HG03066 (cell line): ENCODE results near the gene TYMS.

Experiments used
- ATAC-seq: cut with Tn5 transposase; IDR thresholded peaks from one replicate; pipeline ENCODE4 v1.9.1; 2021; ENCODE audit warnings: low read depth; ENCODE audit not compliant: unreplicated experiment

TYMS gene

DNA sequence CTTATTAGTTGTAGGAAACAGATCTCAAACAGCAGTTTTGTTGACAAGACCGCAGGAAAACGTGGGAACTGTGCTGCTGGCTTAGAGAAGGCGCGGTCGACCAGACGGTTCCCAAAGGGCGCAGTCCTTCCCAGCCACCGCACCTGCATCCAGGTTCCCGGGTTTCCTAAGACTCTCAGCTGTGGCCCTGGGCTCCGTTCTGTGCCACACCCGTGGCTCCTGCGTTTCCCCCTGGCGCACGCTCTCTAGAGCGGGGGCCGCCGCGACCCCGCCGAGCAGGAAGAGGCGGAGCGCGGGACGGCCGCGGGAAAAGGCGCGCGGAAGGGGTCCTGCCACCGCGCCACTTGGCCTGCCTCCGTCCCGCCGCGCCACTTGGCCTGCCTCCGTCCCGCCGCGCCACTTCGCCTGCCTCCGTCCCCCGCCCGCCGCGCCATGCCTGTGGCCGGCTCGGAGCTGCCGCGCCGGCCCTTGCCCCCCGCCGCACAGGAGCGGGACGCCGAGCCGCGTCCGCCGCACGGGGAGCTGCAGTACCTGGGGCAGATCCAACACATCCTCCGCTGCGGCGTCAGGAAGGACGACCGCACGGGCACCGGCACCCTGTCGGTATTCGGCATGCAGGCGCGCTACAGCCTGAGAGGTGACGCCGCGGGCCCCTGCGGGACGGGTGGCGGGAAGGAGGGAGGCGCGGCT lies at the start of gene TYMS:
Gene TYMS (plus strand): TSS at position 343 of the 690 bp plus-strand sequence. CDS start 90 bp downstream, at position 433.
- ATAC-seq: peak; percentile 42

DNA sequence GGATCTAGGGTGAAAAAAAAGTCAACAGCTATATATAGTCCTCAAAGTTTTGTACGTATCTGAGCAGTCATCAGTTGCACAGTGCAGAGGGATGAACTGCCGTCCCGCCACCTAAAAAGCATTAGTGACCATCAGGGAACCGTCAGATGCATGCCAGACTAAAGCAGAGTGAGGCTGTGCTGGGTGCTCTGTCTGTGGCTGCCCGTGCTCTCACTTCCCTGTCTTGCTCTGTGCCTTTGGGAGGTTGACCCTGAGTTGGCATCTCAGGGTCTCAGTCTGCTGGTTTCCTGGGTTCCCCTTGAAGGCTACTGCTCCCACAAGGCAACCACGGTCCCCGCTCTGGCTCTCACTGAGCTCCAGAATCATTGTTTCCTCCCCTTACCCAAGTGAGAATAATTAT lies 49.5 kb upstream of the TYMS start:
- ATAC-seq: no peak

DNA sequence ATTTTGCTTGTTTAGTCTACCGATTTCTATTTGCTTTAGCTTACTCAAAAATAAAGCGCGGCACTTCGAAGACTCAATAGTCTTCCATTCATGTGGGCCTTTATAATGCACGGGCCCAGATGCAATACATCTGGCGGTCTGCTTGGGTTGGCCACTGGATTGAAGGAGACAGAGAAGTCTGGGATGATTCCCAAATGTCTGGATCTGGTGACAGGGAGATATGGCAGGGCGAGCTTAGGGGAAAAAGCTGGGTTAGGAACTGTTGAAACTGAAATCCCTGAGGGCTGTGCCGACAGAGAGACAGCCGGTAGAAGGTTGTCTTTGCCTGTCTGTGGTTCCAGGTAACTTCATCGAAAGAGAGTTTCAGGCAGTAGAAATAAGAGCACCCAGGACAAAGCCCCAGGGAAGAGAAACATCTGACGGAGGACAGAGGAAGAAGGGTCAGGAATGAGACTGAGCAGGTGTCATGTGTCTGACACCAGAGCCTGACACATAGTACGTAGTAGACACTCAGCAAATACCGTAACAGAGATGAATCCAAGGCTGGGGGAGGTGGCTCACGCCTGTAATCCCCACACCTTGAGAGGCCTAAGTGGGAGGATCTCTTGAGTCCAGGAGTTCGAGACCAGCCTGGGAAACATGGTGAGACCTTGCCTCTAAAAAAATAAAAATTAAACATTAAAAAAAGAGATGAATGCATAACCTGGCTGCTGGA lies 47.1 kb upstream of the TYMS start:
- ATAC-seq: no peak

DNA sequence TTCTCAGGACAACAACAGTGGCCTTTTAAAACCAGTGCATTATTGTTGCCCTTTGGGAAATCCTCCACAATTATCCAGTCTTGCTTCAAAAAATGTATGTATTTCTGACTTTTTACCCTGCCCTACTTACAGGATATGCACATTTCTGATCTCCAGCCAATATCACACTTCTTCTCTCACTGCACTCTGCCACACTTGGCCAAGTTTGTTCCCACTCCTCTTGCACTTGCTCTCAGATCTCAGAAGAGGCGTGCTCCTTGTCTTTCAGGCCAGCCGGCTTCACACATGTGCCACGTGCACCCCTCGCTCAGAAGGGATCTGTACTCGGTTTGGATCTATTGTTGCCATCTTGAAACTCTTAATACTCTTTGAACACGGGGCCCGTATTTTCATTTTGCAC lies 45.3 kb upstream of the TYMS start:
- no peak for ATAC-seq

DNA sequence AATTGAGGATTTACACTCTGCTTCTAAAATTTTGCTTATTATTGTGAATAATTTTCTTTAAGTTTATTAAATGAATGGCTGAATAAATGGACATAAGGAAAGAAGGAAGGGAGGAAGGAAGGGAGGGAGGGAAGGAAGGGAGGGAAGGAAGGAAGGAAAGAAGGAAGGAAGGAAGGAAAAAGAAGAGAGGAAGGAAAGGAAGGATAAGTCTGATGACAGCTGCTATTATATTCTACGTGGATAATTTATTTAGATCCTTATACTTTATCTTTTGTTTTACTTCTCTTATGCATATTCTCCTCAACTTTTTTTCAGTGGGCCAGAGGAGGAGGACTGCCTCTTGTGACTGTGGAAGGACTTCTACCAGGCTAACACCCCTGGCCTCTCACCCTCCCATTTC lies 43.3 kb upstream of the TYMS start:
- no peak for ATAC-seq

- ATAC-seq: no peak
Observed at GRCh38 chr18:615092-615521, 42.3 kb upstream of the TYMS start.

- no peak for ATAC-seq
Observed at GRCh38 chr18:615773-616172, 41.7 kb upstream of the TYMS start.

DNA sequence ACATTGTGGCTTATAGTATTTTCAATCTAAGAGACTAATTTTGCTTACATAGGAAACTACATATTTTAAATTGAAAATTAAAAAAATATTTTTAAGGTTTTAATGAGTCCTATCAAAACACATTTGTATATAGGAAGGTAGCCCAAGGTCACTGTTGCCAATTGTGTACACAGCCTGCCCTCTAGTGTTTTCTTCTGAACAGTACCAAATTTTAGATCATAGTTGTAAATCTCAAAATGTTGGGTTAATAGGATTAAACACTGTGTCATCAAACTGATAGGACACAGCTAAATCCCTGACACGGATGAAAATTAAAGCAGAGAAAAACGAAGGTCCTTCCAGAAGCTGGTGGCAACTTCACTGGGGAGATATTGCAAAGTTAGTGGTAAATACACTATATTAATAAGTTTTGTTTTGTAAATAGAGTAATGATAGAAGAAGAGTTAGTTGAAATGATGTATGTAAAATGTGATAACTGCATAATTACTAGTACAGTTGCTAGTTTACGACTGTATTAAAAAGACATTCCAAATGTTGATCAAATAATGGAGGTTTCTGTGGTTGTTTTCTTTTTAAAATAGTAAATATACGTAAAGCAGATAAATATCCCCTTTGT lies 41.0 kb upstream of the TYMS start:
- no peak for ATAC-seq

GRCh38 chr18:617970-618504 lies 39.4 kb upstream of the TYMS start:
- ATAC-seq: no peak

DNA sequence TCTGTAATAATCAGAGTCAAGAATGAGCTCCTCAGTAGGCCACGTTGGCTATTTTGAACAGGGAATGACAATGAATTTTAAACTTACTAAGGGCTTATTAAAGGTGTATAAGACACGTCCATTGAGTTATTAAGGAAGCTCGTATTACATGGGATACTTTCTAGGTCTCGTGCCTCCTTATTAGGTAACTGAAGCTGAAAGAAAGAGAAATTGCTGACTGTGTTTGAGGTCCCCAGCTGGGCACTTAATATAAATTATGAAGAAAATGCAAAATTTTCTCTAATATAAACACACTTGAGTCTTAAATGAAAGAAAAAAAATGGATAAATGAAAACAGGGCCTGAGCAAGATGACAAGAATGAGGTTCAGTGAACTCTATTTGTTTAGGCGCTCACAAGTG lies 38.8 kb upstream of the TYMS start:
- ATAC-seq: no peak

DNA sequence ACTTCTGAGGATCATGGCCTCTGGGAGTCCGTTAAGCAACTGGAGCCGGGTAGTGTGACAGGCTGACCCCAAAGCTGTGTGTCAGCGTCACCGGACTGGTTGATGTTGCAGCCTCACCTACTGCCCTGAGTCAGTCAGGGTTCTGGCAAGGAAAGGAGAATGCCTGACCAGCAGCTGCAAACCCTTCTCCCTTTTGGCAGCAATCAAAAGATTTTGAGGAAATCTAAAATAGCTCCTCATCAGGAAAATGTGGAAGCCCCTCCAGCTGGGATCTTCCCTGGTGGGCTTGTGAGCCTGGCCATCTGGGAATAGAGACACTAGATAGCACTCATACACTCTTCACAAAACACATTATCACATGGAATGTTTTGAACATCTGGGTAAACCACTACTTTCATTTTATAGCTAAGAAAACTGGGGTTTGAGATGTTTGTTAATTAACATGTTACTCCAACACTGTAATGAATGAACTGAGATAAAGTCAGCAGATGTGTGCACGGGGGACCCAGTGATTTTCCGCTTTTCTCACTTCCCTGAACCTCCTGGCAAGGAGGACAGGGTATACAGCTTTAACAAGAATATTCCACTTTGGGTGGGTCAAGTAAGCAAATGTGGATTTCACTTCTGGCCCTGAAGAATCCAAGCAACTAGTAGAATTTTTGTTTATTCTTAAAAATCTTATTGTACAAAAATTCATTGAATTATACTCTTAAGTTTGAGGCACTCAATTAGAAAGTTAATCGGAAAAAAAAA lies 36.0 kb upstream of the TYMS start:
- ATAC-seq: no peak

GRCh38 chr18:622289-622688 lies 35.2 kb upstream of the TYMS start:
- no peak for ATAC-seq

DNA sequence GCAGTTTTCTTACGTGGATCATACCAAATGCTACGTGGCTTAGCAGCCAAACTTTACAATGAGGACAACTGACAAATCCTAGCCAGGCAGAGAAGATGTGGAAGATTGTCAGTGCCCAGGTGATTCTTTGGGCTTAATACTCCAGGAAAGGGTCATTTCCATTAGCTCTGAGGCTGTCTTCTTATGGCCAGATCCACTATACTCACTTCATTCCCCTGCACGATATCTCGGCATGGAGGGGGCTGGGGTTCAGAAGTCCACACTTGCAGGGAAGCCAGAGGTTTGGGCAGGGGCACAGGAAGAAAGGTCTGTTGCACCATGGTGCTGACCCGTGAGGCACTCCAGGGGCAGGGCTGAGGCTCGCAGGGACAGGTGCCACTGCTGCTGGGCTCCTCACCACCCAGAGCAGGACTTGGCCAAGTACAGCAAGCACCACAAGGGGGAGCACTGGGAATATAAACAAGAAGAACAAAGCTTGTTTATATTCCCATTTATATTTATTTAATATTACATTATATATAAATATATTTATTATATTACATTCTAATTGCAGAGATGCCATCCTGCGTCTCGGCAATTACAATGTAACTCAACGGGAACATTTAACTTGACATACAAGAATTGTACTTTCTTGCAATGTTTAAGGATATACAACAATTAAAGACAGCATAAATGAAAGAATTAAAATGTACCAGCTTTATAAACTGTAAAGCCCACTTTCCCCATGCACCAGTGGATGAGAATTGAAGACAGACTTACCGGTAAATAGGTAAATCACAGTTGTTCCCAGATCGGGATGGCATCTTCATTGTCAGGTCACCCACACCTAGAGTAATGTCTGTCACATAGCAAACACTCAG lies 33.5 kb upstream of the TYMS start:
- no peak for ATAC-seq

DNA sequence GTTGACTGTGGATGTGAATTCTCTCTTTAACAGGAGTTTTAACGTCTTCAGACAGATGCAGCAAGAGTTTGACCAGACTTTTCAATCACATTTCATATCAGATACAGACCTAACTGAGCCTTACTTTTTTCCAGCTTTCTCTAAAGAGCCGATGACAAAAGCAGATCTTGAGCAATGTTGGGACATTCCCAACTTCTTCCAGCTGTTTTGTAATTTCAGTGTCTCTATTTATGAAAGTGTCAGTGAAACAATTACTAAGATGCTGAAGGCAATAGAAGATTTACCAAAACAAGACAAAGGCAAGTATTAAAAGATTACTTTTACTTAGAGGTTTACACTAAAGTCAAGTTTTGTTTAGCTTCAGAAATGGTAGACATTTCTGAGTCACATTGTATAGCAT lies 30.2 kb upstream of the TYMS start:
- no peak for ATAC-seq

DNA sequence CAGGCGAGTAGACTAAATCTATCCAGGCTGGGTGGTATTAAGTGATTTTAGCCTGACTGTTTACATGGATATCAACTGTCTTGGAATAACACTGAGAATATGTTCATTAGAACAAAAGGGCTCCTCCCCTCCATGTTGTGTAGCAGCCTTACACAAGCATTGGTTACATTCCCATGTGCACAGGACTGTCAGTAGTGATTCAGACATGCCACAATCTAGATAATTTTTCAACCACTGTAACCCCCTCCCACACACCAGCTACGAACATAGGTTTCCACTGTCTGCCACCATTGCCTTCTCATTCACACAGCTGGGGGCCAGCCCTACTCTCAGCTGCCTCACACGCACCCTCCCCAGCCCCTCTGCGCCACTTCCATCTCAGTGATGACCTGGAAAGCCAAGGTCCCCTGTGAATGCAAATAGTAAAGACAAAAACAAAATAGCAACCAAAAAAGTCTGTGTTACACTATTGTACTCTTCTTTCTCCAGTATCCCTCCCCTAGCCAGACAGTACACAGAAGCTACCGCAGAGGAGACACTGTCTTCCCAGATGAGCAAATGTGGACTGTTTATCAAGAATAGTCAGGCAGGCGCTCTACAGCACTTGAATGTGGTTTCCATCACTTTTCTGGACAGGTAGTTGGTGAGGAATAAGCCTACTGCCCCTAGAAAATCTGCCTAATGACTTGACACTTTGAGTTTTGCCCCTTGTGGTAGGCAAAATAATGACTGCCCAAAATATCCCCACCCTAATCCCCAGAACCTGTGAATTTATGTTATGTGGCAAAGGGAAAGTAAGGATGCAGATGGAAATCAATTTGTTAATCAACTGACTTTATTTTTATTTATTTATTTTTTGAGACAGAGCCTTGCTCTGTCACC lies 27.9 kb upstream of the TYMS start:
- ATAC-seq: no peak

DNA sequence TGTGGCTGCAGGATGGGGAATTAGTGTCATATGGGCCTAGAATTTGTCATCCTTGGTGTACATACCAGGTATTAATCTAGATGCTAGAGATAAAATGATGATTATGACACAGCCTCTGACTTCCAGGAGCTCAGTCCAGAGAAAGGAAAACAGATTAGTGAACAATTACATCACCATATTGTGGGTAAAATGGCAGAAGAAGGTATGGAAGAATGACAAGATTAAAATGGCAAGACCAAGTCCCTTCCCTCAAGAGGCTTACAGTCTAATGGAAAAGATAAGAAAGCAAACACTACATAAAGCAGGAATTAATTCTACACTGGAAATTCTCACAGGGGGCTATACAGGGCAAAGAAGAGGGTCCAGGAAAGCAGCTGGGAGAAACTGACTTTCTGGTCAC lies 25.9 kb upstream of the TYMS start:
- ATAC-seq: no peak

DNA sequence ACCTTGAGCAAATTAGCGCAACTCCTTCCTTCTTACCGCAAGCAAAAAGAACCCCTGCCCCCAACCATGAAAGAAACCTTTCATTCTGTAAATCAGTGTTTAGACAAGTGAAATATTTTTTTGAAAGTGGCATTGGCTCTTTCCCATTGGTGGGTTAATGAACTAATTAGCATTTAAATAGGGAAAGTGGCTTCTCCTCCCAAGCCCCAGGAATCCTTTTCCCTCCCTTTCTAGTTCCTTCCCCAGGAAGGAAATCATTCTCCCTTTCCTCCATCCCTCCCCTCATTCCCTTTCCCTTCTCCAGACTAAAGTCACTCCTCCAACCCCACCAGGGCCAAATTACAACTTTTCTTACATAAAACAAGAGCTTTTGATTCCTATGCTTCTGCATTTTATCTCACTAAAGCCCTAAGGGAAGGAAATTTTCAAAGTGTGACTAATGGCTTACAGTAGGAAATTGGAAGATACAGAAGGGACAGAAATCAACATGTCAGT lies 22.9 kb upstream of the TYMS start:
- ATAC-seq: no peak

DNA sequence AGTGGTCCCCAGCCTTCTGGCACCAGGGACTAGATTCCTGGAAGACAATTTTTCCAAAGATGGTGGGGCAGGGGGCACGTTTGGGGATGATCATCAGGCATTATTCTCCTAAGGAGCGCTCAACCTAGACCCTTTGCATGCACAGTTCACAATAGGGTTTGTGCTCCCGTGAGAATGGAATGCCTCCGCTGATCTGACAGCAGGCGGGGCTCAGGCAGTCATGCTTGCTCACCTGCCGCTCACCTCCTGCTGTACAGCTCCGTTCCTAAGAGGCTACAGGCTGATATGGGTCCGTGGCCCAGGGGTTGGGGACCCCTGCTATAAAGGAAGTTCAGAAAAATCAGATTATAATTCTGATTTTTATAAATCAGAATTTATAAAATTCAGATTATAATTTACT lies 22.3 kb upstream of the TYMS start:
- no peak for ATAC-seq

GRCh38 chr18:641224-641623 lies 16.2 kb upstream of the TYMS start:
- no peak for ATAC-seq
